NCI-H460 (cell line): ENCODE results near the gene DHCR7. TPM values are rescaled to one million over a fixed set of nuclear protein-coding genes. Genes with fewer than 3 reads are reported as not detected.

Experiments
- DNase-seq: peaks from one replicate; pipeline ENCODE4 v3.0.0-alpha.2; 2016; ENCODE audit warnings: low read depth; ENCODE audit errors: extremely low read depth
- total RNA-seq: library from RNA; depleted of rRNA; stranded (reverse); fragments of >200 nt; shearing (Covaris generic); gene quantifications from 2 replicates; pipeline ENCODE4 v1.2.3, GENCODE V29; 2014

The DHCR7 gene
- total RNA-seq, 1 experiment from 2014 or later = 37.0 TPM

DNA sequence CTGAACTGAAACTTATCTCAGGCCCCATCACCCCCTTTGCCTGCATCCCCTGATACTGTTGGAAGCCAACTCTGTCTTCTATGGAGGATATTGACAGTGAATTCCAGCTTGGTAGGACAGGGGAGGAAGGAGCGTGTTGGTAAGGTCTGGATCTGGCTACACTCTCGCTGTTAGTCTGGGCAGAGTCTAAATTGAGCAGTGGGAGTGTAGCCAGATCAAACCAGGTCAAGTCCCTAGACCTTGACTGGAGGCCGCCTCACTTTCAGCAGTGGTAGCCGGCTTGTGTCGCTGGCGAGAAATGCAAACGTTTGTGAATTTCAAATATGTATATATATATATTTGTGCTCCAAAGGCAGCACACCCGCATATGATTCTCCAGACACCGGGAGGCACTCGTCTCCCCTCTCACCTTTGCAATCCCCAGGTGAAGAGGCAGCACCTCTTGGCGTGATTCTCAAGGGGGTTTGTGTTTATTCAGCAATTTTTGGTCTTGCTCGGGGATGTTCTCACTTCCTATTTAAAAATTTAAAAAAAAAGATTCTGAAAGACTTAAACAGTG lies 26.7 kb downstream of the DHCR7 start:
- no peak for DNase-seq

- peak; percentile 50 for DNase-seq
Measured at GRCh38 chr11:71420455-71421241, 27.5 kb downstream of the DHCR7 start.

GRCh38 chr11:71418643-71419042 lies 29.6 kb downstream of the DHCR7 start:
- no peak for DNase-seq

DNA sequence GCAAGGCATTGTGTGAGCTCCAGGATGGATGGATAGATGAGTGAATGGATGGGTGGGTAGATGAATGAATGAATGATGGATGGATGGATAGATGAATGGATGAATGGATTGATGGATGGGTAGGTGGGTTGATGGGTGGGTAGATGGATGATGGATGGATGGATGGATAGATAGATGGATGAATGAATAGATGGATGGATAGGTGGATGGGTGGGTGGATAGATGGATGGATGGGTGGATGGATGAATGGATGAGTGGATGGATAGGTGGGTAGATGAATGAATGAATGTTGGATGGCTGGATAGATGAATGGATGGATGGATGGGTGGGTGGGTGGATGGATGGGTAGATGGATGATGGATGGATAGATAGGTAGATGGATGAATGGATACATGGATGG lies 33.5 kb downstream of the DHCR7 start:
- no peak for DNase-seq

GRCh38 chr11:71410363-71410966 lies 37.7 kb downstream of the DHCR7 start:
- no peak for DNase-seq

DNA sequence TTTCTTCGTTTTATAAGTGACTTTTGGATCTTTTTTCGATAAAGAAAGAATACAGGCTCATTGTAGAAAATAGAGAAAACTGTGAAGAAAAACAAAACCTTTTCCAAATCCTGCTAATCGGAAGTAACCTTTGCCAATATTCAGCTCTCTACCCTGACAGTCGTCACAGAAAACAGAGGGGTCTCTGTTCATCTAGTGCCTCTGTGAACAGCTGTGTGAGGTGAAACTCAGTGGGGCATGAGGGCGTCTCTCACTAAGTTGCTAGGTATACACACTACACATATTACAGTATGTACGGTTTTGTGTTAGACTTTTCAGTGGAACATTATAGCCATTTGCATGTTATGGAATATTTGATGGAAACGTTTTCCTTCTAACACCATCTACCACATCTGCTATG lies 39.4 kb downstream of the DHCR7 start:
- no peak for DNase-seq

- no peak for DNase-seq
Measured at GRCh38 chr11:71407356-71407755, 40.8 kb downstream of the DHCR7 start.

GRCh38 chr11:71406681-71407080 lies 41.5 kb downstream of the DHCR7 start:
- no peak for DNase-seq

DNA sequence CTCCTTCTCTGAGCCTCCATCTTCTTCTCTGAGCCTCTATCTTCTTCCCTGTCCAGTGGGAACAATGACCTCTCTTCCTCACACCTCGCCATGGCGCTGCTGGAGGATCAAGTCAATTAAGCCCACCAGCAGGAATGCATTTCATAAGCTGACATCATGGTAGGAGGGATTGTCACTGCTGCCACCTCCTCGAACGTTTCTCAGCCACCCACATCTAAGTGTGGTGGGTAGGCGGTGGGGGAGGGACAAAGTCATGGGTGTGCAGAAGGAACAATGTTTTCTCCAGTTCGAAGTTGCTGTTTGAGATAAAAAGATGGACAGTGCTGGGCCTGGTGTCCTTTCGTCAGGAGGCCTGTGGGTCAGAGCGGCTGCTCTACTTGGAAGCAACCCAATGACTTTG lies 44.0 kb downstream of the DHCR7 start:
- DNase-seq = no peak

- DNase-seq = no peak
Measured at GRCh38 chr11:71402878-71403277, 45.3 kb downstream of the DHCR7 start.

DNA sequence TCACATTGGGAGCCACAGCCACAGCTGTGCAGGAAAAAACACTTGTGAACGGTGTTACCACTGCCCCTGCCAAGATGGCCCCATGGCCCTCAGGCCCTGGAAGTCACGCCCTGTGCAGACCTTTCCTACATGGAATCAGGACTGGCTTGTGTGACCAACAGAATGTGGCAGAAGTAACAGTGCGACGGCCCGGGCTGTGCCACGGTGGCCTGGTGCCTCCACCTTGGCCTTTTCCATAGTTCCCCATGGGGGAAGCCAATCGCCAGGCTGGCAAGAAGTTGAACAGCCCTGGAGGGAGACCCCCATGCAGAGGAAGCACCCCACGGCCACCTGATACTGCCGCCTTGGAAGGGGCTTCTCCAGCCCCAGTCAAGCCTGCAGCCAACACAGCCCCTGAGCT lies 48.0 kb downstream of the DHCR7 start:
- DNase-seq = no peak

GRCh38 chr11:71399341-71399740 lies 48.9 kb downstream of the DHCR7 start:
- DNase-seq = no peak

DNA sequence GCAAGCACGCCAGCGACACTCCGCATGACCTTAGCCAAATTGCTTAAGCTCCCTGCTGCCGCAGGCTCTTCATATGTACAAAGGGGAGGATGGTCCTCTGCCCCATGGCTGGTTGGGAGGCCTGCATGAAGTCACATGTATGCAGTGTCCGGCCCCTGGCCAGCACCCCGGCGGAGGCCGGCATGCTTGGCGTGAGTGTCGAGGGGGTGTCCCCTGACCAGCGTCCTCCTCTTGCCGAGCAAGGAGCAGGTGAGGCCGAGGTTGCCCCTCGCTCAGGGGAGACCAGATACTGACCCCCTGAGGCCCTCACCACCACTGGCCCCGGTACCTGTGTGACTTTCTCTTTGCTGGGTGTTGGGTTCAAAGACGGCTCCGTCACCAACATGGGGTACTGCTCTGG lies 50.2 kb downstream of the DHCR7 start:
- no peak for DNase-seq

GRCh38 chr11:71397331-71397860 lies 50.8 kb downstream of the DHCR7 start:
- no peak for DNase-seq

GRCh38 chr11:71396548-71397123 lies 51.6 kb downstream of the DHCR7 start:
- DNase-seq = no peak

DNA sequence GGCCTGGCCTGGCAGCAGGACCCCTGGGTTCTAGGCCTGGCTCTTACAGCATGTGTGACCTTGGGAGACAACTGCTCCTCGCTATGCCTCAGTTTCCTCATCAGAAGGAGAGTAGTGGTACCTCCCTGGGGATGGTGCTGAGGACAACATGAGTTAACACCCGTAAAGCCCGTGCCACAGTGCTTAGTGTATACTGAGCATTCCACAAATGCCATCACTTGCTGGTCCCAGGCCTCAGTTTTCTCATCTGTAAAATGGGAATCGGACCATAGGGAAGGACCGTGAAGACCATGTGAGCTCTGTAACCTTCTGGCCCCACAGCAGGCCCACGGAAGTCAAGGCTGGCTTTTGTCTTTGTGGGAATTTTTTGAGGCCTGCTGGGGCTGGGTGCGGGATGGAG lies 52.4 kb downstream of the DHCR7 start:
- DNase-seq = no peak

DNA sequence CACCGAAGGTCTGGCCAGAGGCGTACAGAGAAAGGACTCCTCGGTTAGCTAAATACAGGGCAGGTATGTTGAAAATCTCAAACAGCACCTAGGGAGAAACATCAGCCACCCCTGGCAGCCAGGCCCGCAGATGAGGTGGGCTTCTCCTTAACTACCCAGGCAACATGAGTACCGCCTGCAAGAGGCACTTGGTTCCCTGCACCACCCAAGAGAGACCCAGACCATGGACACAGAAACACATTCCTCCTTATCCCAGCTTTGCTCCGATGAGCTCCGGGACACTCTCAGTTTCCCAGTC lies 53.0 kb downstream of the DHCR7 start:
- no peak for DNase-seq

DNA sequence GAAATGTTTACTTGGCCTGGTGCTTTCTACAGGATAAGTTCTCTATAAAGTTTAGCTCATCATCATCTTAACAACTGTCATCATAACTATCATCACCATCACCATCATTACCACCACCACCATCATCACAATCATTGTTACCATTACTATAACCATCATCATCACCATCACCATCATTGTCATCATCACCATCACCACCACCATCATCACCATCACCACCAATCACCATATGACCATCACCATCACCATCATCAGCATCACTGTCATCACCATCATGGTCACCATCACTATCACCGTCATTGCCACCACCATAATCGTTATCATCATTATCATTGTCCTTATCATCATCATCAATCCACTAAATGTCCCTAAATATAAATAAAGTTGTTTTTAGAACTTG lies 54.9 kb downstream of the DHCR7 start:
- DNase-seq = no peak

GRCh38 chr11:71391796-71392195 lies 56.4 kb downstream of the DHCR7 start:
- no peak for DNase-seq

- DNase-seq = no peak
Measured at GRCh38 chr11:71391352-71391751, 56.8 kb downstream of the DHCR7 start.

GRCh38 chr11:71388637-71389235 lies 59.5 kb downstream of the DHCR7 start:
- no peak for DNase-seq
